Natural killer cell treated with Interleukin-12 subunit alpha and Interleukin-12 subunit beta and Interleukin-15 and Interleukin-18, amount 100 ng/mL, for 72 hours (primary cell): ENCODE measurements around the gene ONECUT1. TPM values are rescaled to one million over a fixed set of nuclear protein-coding genes. Genes with fewer than 3 reads are reported as not detected.

Source experiments
- ATAC-seq, 2 donors: fragments of 150-1000 bp; cut with Tn5 transposase in 1 of 2; sonication (Bioruptor Pico), chemical (Tn5 transposase) in 1 of 2; 2 replicates each; pipeline ENCODE4 v1.10.0; 2021
- DNase-seq: peaks from one replicate; pipeline ENCODE4 v3.0.0; 2022; ENCODE audit warnings: low spot score
- H3K27ac Mint-ChIP-seq, 2 donors: 1 replicate in 1 of 2; 2 replicates in 1 of 2; pipeline ENCODE4 v1.8.0; 2022; ENCODE audit warnings: mixed read lengths in 2 of 2, mild to moderate bottlenecking in 1 of 2, moderate library complexity in 1 of 2
- H3K27me3 Mint-ChIP-seq, 2 donors: 1 replicate in 1 of 2; 2 replicates in 1 of 2; pipeline ENCODE4 v1.8.0; 2022; ENCODE audit warnings: mixed read lengths in 2 of 2
- H3K36me3 Mint-ChIP-seq: one replicate; pipeline ENCODE4 v1.8.0; 2022; ENCODE audit warnings: mixed read lengths
- H3K4me1 Mint-ChIP-seq, 2 donors: 1 replicate in 1 of 2; 2 replicates in 1 of 2; pipeline ENCODE4 v1.8.0; 2022; ENCODE audit warnings: low read depth in 2 of 2, mixed read lengths in 2 of 2, mild to moderate bottlenecking in 1 of 2
- H3K4me3 Mint-ChIP-seq: one replicate; pipeline ENCODE4 v1.8.0; 2022; ENCODE audit warnings: mixed read lengths
- H3K9me3 Mint-ChIP-seq: 2 replicates; pipeline ENCODE4 v1.8.0; 2022; ENCODE audit warnings: mixed read lengths
- total RNA-seq, 2 donors: library from RNA; stranded (reverse); gene quantifications; one replicate each; pipeline ENCODE4 v1.2.3, GENCODE V29; 2022

The ONECUT1 gene
- total RNA-seq, 2 donors from 2014 or later = not detected

- no peaks in the 10 kb centered on the region for H3K9me3 Mint-ChIP-seq
- H3K27ac Mint-ChIP-seq = no peak overlapping the region
- no peak for DNase-seq
- H3K4me3 Mint-ChIP-seq = no peak overlapping the region
- no peaks in the 10 kb centered on the region for H3K36me3 Mint-ChIP-seq
- peaks cover 15 to 16% of the 10 kb centered on the region in 2 donors for H3K4me1 Mint-ChIP-seq
- no peak for ATAC-seq
- peaks cover 56 to 70% of the 10 kb centered on the region in 2 donors for H3K27me3 Mint-ChIP-seq
Measured at GRCh38 chr15:52802110-52802509, 12.0 kb upstream of the ONECUT1 start.

- Mint-ChIP-seq H3K9me3 (no peaks in the 10 kb centered on the region), H3K4me1 (peaks cover 15 to 20% of the 10 kb centered on the region in 2 donors), H3K27me3 (peaks cover 60 to 70% of the 10 kb centered on the region in 2 donors), H3K36me3 (no peaks in the 10 kb centered on the region), H3K27ac (no peak overlapping the region), H3K4me3 (no peak overlapping the region)
- ATAC-seq (peak in 1 of 2 donors; percentile 41), DNase-seq (no peak)
Measured at GRCh38 chr15:52801748-52802085, 11.6 kb upstream of the ONECUT1 start.

GRCh38 chr15:52800828-52801747, 11.0 kb upstream of the ONECUT1 start:
- no peak overlapping the region for H3K4me3 Mint-ChIP-seq
- DNase-seq = no peak
- H3K4me1 Mint-ChIP-seq = peaks cover 15 to 22% of the 10 kb centered on the region in 2 donors
- H3K9me3 Mint-ChIP-seq = no peaks in the 10 kb centered on the region
- H3K27ac Mint-ChIP-seq = no peak overlapping the region
- H3K27me3 Mint-ChIP-seq = peaks cover 60 to 70% of the 10 kb centered on the region in 2 donors
- H3K36me3 Mint-ChIP-seq = no peaks in the 10 kb centered on the region
- no peak for ATAC-seq

- Mint-ChIP-seq H3K36me3 (no peaks in the 10 kb centered on the region), H3K4me1 (peaks cover 12 to 16% of the 10 kb centered on the region in 2 donors), H3K9me3 (no peaks in the 10 kb centered on the region), H3K27ac (no peak overlapping the region), H3K27me3 (peaks cover 68 to 79% of the 10 kb centered on the region in 2 donors), H3K4me3 (no peak overlapping the region)
- DNase-seq = no peak
- ATAC-seq = no peak
Measured at GRCh38 chr15:52799145-52799811, 9.1 kb upstream of the ONECUT1 start.

- DNase-seq = no peak
Measured at GRCh38 chr15:52798529-52799101, 8.5 kb upstream of the ONECUT1 start.

GRCh38 chr15:52797625-52798501, 7.7 kb upstream of the ONECUT1 start:
- ATAC-seq (no peak), DNase-seq (no peak)
- H3K36me3 Mint-ChIP-seq = no peaks in the 10 kb centered on the region
- peaks cover 10 to 12% of the 10 kb centered on the region in 2 donors for H3K4me1 Mint-ChIP-seq
- H3K27ac Mint-ChIP-seq = no peak overlapping the region
- H3K4me3 Mint-ChIP-seq = no peak overlapping the region
- H3K9me3 Mint-ChIP-seq = no peaks in the 10 kb centered on the region
- peaks cover 71 to 83% of the 10 kb centered on the region in 2 donors for H3K27me3 Mint-ChIP-seq

More at GRCh38 chr15:52798529-52799101, 8.5 kb upstream of the ONECUT1 start:
- Mint-ChIP-seq H3K27ac (no peak overlapping the region), H3K36me3 (no peaks in the 10 kb centered on the region), H3K4me3 (no peak overlapping the region), H3K9me3 (no peaks in the 10 kb centered on the region), H3K4me1 (peaks cover 12 to 14% of the 10 kb centered on the region in 2 donors), H3K27me3 (peaks cover 69 to 83% of the 10 kb centered on the region in 2 donors)
- ATAC-seq = no peak

GRCh38 chr15:52796753-52797520, 6.8 kb upstream of the ONECUT1 start:
- H3K36me3 Mint-ChIP-seq = no peaks in the 10 kb centered on the region
- peaks cover 10 to 12% of the 10 kb centered on the region in 2 donors for H3K4me1 Mint-ChIP-seq

GRCh38 chr15:52796228-52796521, 6.0 kb upstream of the ONECUT1 start:
- Mint-ChIP-seq H3K27me3 (peaks cover 69 to 83% of the 10 kb centered on the region in 2 donors), H3K36me3 (no peaks in the 10 kb centered on the region), H3K27ac (no peak overlapping the region), H3K4me3 (no peak overlapping the region), H3K4me1 (peaks cover 10 to 12% of the 10 kb centered on the region in 2 donors), H3K9me3 (no peaks in the 10 kb centered on the region)
- DNase-seq (no peak), ATAC-seq (no peak)

More at GRCh38 chr15:52796753-52797520, 6.8 kb upstream of the ONECUT1 start:
- Mint-ChIP-seq H3K9me3 (no peaks in the 10 kb centered on the region), H3K27me3 (peaks cover 70 to 83% of the 10 kb centered on the region in 2 donors), H3K4me3 (no peak overlapping the region), H3K27ac (no peak overlapping the region)
- ATAC-seq = no peak
- DNase-seq = no peak

- no peak overlapping the region for H3K4me3 Mint-ChIP-seq
- DNase-seq = no peak
- ATAC-seq = no peak
- peaks cover 5 to 9% of the 10 kb centered on the region in 2 donors for H3K4me1 Mint-ChIP-seq
- no peaks in the 10 kb centered on the region for H3K36me3 Mint-ChIP-seq
- H3K9me3 Mint-ChIP-seq = no peaks in the 10 kb centered on the region
- H3K27ac Mint-ChIP-seq = no peak overlapping the region
- peaks cover 64 to 77% of the 10 kb centered on the region in 2 donors for H3K27me3 Mint-ChIP-seq
Measured at GRCh38 chr15:52795464-52796227, 5.5 kb upstream of the ONECUT1 start.

- H3K9me3 Mint-ChIP-seq = no peaks in the 10 kb centered on the region
- ATAC-seq (no peak), DNase-seq (no peak)
- no peak overlapping the region for H3K27ac Mint-ChIP-seq
- H3K27me3 Mint-ChIP-seq = peaks cover 56 to 72% of the 10 kb centered on the region in 2 donors
- H3K4me1 Mint-ChIP-seq = peaks cover 5 to 10% of the 10 kb centered on the region in 2 donors
- no peak overlapping the region for H3K4me3 Mint-ChIP-seq
- H3K36me3 Mint-ChIP-seq = no peaks in the 10 kb centered on the region
Measured at GRCh38 chr15:52794665-52795463, 4.7 kb upstream of the ONECUT1 start.

GRCh38 chr15:52791776-52792175, 1.6 kb upstream of the ONECUT1 start:
- H3K4me1 Mint-ChIP-seq = peaks cover 2 to 16% of the 10 kb centered on the region in 2 donors
- no peaks in the 10 kb centered on the region for H3K9me3 Mint-ChIP-seq
- no peak for ATAC-seq
- peaks cover 55 to 58% of the 10 kb centered on the region in 2 donors for H3K27me3 Mint-ChIP-seq
- no peak overlapping the region for H3K4me3 Mint-ChIP-seq
- no peaks in the 10 kb centered on the region for H3K36me3 Mint-ChIP-seq
- peak; percentile 40 for DNase-seq
- H3K27ac Mint-ChIP-seq = no peak overlapping the region
